Memory B cell (primary cell): ENCODE results near the gene RILPL2.
A peak's percentile ranks its signal among the peaks of the same experiment; 100 is the strongest.

Experiments used
- ATAC-seq: fragments of 150-1000 bp; cut with Tn5 transposase; 2 replicates; pipeline ENCODE4 v1.10.0; 2021; ENCODE audit warnings: low read depth, mild to moderate bottlenecking, moderate library complexity
- DNase-seq, 2 donors: peaks; one replicate each; pipeline ENCODE4 v3.0.0; 2022; ENCODE audit warnings: low spot score in 2 of 2
- H3K27ac Mint-ChIP-seq: one replicate; pipeline ENCODE4 v1.8.0; 2022; ENCODE audit warnings: mild to moderate bottlenecking, moderate library complexity, mixed read lengths
- H3K27me3 Mint-ChIP-seq: one replicate; pipeline ENCODE4 v1.8.0; 2022; ENCODE audit warnings: mixed read lengths
- H3K36me3 Mint-ChIP-seq: one replicate; pipeline ENCODE4 v1.8.0; 2022; ENCODE audit warnings: mild to moderate bottlenecking, mixed read lengths
- H3K4me1 Mint-ChIP-seq: one replicate; pipeline ENCODE4 v1.8.0; 2022; ENCODE audit warnings: mixed read lengths
- H3K4me3 Mint-ChIP-seq: one replicate; pipeline ENCODE4 v1.8.0; 2022; ENCODE audit warnings: mild to moderate bottlenecking, moderate library complexity, mixed read lengths
- H3K9me3 Mint-ChIP-seq: one replicate; pipeline ENCODE4 v1.8.0; 2022; ENCODE audit warnings: mixed read lengths

The RILPL2 gene

DNA sequence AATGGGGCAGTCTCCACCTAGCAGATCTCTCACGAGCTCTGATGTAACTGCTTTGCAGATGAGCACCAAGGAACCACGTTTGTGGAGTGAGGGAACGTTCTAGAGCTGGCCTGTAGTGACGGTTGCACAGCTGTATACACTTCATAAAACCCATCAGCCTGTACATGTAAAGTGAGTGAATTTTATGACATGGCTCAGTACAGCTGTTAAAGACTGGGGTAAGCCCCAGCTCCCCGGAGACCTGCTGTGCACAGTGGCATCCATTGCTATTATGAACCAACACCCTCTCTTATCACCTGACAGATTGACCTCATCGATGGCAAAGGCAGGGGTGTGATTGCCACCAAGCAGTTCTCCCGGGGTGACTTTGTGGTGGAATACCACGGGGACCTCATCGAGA is 31.9 kb downstream of the RILPL2 start:
- peak overlapping the region; percentile 73 for H3K27ac Mint-ChIP-seq
- no peaks in the 10 kb centered on the region for H3K9me3 Mint-ChIP-seq
- no peak overlapping the region for H3K4me3 Mint-ChIP-seq
- H3K4me1 Mint-ChIP-seq = no peaks in the 10 kb centered on the region
- DNase-seq (no peak), ATAC-seq (peak; percentile 70)
- no peaks in the 10 kb centered on the region for H3K27me3 Mint-ChIP-seq
- H3K36me3 Mint-ChIP-seq = peaks cover 11% of the 10 kb centered on the region

DNA sequence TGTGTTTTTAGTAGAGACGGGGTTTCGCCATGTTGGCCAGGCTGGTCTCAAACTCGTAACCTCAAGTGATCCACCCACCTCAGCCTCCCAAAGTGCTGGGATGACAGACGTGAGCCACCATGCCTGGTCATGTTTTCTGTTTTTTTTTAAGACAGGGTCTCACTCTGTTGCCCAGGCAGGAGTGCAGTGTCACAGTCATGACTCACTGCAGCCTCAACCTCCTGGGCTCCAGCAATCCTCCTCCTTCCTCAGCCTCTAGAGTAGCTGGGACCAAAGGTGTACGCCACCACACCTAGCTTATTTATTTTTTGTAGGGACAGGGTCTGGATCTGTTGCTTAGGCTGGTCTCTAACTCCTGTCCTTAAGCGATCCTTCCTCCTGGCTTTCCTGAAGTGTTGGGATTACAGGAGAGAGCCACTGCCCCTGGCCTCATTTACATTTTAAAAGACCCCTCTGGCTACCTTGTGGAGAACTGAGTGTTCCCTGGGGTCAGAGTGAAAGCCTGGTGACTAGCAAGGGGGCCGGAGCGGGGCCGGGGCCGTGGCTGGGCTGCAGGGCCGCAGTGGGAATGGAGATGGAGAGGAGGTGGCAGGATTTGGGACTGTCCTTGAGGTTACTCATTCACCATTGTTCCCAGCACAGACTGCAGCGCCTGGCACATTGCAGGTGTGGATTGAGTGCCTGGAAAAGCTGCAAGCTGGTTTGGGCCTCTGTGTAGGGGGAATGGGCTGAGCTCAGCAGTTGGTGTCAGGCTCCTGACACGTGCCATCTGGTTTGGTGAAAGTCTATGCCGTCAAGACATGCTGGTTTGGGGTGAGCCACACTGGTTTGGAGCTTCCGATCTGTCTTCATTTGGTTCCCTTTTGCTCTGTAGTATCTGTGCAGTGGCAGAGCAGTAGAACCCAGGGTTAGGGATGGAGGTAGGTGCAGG is 34.5 kb downstream of the RILPL2 start:
- Mint-ChIP-seq H3K4me3 (no peak overlapping the region), H3K27me3 (no peaks in the 10 kb centered on the region), H3K27ac (no peak overlapping the region), H3K36me3 (peaks cover 10% of the 10 kb centered on the region), H3K9me3 (no peaks in the 10 kb centered on the region), H3K4me1 (peaks cover 3% of the 10 kb centered on the region)
- no peak for DNase-seq
- ATAC-seq = no peak

DNA sequence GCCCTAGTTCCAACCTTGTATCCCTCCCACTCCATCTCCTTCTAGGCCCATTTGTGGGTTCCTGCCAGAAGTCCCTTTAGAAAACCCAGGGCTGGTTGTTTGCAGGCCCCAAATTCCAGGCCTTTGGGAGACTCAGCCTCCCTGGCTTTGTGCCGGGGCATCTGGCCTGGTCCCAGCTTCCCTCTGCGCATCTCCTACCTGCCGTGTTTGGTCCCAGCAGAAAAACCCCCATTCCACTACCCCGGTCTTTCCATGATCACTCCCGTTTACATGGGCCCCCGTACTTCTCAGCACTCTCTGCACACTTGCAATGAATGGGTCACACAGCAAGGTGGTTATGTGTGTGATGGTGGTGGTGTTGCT is 37.2 kb downstream of the RILPL2 start:
- H3K4me3 Mint-ChIP-seq = no peak overlapping the region
- no peaks in the 10 kb centered on the region for H3K27me3 Mint-ChIP-seq
- no peaks in the 10 kb centered on the region for H3K9me3 Mint-ChIP-seq
- H3K27ac Mint-ChIP-seq = no peak overlapping the region
- DNase-seq (no peak), ATAC-seq (no peak)
- peaks cover 23% of the 10 kb centered on the region for H3K36me3 Mint-ChIP-seq
- peaks cover 3% of the 10 kb centered on the region for H3K4me1 Mint-ChIP-seq

DNA sequence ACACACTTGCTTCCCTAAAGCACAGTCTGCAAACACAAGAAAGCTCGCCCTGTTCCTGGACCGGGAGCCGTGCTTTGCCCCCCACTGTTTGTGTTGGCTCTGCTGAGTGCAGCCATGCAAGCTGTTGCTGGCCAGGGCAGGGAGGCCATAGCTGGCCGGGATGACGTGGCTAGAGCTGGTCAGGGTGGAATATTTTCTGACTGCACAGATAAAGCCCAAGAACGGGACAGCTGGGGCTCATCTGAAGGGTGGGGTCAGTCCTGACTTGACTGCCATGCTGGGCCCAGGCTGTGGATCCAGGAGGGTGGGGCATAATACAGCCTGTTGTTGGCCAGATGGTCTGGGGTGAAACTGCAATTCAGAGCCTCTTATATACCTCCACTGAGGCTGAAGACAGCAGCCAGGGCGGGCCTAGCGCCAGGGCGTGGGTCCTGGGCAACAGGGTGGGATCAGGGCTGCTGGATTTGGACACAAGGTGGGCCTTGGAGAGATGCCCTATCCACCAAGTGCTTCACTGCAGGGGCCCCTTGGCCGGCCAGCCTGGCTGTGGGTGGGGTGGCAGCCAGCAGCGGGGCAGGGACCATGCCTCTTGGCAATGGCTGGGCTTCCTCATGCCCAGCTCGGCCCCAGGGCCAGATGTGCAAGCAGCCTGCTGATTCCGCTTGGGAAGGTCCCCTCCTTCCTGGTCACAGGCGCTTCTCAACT is 37.8 kb downstream of the RILPL2 start:
- Mint-ChIP-seq H3K27me3 (no peaks in the 10 kb centered on the region), H3K36me3 (peaks cover 21% of the 10 kb centered on the region), H3K27ac (peak overlapping the region; percentile 45), H3K4me3 (no peak overlapping the region), H3K9me3 (no peaks in the 10 kb centered on the region), H3K4me1 (peaks cover 3% of the 10 kb centered on the region)
- ATAC-seq (no peak), DNase-seq (no peak)

DNA sequence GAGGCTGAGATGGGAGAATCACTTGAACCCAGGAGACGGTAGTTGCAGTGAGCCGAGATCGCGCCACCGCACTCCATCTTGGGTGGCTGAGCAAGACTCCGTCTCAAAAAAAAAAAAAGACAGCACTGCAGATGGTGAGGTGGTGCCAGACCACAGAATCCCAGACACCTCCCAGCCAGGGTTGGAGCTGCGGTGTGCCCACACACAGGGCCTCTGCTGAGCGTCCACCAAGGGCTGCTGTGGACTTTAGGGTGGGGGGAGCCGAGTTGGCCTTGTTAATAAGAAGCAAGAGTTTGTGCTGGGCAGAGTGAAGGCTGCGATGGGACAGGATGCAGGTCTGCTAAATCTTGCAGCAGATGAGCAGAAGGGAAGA is 38.3 kb downstream of the RILPL2 start:
- H3K27me3 Mint-ChIP-seq = no peaks in the 10 kb centered on the region
- peaks cover 20% of the 10 kb centered on the region for H3K36me3 Mint-ChIP-seq
- peak overlapping the region; percentile 45 for H3K27ac Mint-ChIP-seq
- peaks cover 3% of the 10 kb centered on the region for H3K4me1 Mint-ChIP-seq
- no peak for DNase-seq
- no peaks in the 10 kb centered on the region for H3K9me3 Mint-ChIP-seq
- H3K4me3 Mint-ChIP-seq = no peak overlapping the region
- ATAC-seq = no peak

DNA sequence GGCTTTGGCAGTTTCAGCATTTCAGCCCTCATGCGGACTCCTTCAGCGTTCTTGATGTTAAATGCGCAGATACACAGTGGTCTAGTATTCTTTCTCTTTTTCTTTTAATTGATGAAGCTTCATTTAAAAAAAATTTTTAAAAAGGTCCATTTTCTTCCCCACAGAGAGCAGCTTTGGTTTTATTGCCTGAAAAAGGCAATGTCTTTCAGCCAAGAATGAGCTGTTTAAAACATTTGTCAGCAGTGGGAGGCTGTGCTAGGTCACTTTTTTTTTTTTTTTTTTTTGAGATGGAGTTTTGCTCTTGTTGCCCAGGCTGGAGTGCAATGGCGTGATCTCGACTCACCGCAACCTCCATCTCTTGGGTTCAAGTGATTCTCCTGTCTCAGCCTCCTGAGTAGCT is 39.1 kb downstream of the RILPL2 start:
- Mint-ChIP-seq H3K4me3 (no peak overlapping the region), H3K27ac (no peak overlapping the region), H3K36me3 (peaks cover 22% of the 10 kb centered on the region), H3K27me3 (no peaks in the 10 kb centered on the region), H3K9me3 (no peaks in the 10 kb centered on the region), H3K4me1 (peaks cover 3% of the 10 kb centered on the region)
- no peak for DNase-seq
- ATAC-seq = no peak

DNA sequence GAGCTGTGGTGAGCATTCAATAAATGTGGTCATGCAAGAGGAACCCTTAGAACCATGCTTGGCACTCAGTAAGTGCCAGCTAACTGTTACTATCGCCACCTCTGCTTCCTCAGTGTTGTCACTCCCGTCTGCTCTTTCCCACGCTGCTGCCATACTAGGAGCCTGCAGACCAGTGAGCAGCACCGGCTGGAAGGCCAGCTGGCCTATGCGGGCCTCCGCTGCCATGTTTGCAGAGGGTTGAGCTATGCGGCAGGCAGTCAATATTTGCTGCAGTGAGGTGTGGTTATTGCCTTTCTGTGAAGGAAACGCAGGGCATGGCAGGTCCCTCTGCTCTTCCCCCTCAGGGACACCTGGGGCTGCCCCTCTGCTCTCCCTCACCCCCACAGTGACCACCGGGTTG is 39.5 kb downstream of the RILPL2 start:
- no peak overlapping the region for H3K27ac Mint-ChIP-seq
- no peak for ATAC-seq

DNA sequence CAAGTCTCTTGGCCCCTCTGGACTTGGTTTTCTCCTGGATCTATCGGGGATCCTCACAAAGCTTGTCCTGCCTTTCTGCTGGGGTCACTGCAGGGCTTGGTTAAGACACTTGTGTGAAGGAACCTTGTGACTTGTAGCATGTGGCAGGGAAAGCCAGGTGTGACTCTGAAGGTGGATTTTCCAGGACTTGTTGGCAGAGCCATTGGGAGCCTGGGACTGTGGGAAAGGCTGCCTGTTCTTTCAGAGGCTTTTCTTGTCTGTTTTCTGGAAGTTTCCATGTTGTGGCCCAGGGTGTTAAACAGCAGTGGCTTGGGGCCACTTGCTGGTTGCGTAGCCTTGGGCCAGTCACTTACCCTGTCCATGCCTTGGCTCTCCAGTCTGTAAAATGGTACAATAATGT is 39.9 kb downstream of the RILPL2 start:
- ATAC-seq = no peak
- H3K27ac Mint-ChIP-seq = no peak overlapping the region

More for the DNA sequence above, 39.5 kb downstream of the RILPL2 start:
- Mint-ChIP-seq H3K9me3 (no peaks in the 10 kb centered on the region), H3K4me1 (peaks cover 3% of the 10 kb centered on the region), H3K36me3 (peaks cover 22% of the 10 kb centered on the region), H3K4me3 (no peak overlapping the region), H3K27me3 (no peaks in the 10 kb centered on the region)
- DNase-seq = no peak

DNA sequence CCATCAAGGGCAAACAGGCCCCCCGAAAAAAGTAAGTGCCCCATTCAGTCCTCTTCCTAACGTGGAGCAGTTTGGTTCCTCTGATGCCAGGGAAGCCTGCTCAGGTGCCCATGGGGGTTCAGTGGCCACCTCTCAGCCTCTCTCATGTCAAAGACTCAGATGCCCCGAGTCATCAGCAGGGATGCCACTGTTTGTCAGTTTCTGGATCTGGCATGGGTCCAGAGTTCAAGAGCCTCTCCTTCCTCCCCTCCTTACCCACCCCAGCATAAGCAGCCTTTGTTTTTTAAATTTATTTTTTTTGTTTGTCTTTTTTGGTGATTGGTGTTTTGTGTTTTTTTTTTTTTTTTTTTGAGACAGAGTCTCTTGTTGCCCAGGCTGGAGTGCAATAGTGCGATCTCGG is 41.2 kb downstream of the RILPL2 start:
- Mint-ChIP-seq H3K4me1 (peaks cover 9% of the 10 kb centered on the region), H3K27ac (no peak overlapping the region), H3K27me3 (no peaks in the 10 kb centered on the region), H3K9me3 (no peaks in the 10 kb centered on the region), H3K36me3 (peaks cover 24% of the 10 kb centered on the region), H3K4me3 (no peak overlapping the region)
- ATAC-seq (no peak), DNase-seq (no peak)

More for the DNA sequence above, 39.9 kb downstream of the RILPL2 start:
- DNase-seq = no peak
- Mint-ChIP-seq H3K9me3 (no peaks in the 10 kb centered on the region), H3K4me3 (no peak overlapping the region), H3K27me3 (no peaks in the 10 kb centered on the region), H3K4me1 (peaks cover 5% of the 10 kb centered on the region), H3K36me3 (peaks cover 24% of the 10 kb centered on the region)

DNA sequence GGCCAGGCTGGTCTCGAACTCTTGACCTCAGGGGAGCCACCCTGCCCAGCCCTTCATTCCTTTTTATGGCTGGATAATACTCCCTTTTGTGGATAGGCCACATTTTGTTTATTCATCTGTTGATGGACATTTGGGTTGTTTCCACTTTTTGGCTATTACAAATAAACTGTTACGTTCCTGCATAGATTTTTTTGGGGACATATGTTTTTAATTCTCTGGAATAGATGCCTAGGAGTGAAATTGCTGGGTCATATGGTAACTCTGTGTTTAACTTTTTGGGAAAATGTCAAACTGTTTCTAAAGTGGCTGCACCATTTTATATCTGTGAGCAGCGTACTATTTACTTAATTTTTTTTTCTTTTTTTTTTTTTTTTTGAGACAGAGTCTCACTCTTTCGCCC is 42.7 kb downstream of the RILPL2 start:
- Mint-ChIP-seq H3K9me3 (no peaks in the 10 kb centered on the region), H3K27ac (no peak overlapping the region), H3K4me1 (peaks cover 8% of the 10 kb centered on the region), H3K27me3 (no peaks in the 10 kb centered on the region), H3K36me3 (peaks cover 22% of the 10 kb centered on the region), H3K4me3 (no peak overlapping the region)
- ATAC-seq (no peak), DNase-seq (no peak)

DNA sequence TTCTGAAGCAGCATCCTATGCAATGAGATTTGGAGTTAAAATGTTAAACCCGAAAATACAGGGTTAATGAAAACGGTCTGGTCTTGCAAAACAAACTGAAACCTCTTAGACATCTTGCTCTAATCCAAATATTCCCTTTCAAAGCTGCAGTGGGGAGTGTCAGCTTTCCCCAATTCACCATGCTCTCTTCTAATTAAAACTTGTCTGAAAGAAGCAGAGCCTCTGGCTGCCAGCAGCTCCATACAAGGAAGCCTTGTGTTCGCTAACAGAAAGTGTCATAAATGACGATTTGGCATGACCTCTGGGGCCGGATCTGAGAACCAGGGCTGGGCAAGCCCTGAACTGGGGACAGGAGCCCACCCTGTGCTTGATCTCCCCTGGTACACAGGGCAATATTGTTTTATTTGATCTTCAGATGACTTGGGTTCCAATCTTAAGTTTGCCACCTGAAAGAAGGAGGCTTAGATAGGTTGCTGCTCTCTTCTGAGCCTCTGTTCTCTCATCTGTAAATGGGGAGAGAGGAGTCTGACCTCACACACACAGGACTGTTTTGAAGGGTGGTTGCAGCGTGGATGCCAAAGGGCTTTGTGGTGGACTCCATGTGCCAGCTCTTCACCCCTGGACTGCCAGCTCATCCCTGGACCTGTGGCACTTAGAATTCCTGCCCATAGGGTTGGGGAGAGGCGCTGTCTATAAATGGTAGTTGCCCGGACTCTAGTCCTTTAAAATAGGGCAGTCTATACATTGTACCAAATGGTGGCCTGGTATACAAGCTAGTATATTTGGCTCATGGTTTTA is 44.7 kb downstream of the RILPL2 start:
- Mint-ChIP-seq H3K36me3 (peaks cover 22% of the 10 kb centered on the region), H3K27me3 (no peaks in the 10 kb centered on the region), H3K4me3 (peak overlapping the region; percentile 86), H3K27ac (no peak overlapping the region), H3K4me1 (peaks cover 20% of the 10 kb centered on the region), H3K9me3 (no peaks in the 10 kb centered on the region)
- ATAC-seq = no peak
- DNase-seq = no peak

DNA sequence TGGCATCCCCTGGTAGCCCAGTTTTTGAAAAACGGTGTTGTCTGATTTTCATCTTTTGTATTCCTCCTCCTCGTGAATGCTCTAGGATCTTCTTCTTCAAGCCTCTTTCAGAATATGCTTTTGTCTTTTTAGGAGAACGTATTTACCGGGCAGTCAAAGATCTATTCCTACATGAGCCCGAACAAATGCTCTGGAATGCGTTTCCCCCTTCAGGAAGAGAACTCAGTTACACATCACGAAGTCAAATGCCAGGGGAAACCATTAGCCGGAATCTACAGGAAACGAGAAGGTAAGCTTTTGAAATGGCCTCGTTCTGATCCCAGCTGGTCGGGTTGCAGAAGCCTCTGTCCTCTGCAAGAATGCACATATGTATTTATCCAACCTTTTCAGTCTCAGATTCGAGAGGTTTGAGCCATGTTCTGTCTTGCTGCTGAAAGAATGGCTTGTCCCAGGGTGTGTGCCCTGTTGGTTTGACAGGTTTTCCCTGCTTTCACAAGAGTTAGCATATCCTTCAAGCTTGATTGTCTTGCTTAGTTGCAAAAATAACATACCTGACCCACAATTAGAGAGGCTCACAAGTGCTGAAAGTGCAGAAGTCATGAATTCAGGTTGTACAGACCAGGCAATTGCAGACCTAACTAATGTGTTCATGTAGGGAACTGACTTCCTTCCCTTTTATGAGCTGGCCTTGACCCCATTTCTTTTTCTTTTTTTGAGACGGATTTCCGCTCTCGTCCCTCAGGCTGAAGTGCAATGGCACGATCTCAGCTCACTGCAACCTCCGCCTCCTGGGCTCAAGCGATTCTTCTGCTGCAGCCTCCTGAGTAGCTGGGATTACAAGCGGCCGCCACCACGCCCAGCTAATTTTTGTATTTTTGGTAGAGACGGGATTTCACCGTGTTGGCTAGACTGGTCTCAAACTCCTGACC is 45.7 kb downstream of the RILPL2 start:
- H3K36me3 Mint-ChIP-seq = peaks cover 16% of the 10 kb centered on the region
- no peak for ATAC-seq
- peaks cover 20% of the 10 kb centered on the region for H3K4me1 Mint-ChIP-seq

More for the DNA sequence above, 45.7 kb downstream of the RILPL2 start:
- no peaks in the 10 kb centered on the region for H3K9me3 Mint-ChIP-seq
- H3K27ac Mint-ChIP-seq = peak overlapping the region; percentile 87
- H3K4me3 Mint-ChIP-seq = peak overlapping the region; percentile 86
- no peak for DNase-seq
- no peaks in the 10 kb centered on the region for H3K27me3 Mint-ChIP-seq
